ENCODE results near the gene OSBP2.
"Not testable (repeated sequence)": the region's sequence is repeated elsewhere in the genome, so short reads cannot be mapped to it uniquely, and the experiment has no call there.

OSBP2 gene

DNA sequence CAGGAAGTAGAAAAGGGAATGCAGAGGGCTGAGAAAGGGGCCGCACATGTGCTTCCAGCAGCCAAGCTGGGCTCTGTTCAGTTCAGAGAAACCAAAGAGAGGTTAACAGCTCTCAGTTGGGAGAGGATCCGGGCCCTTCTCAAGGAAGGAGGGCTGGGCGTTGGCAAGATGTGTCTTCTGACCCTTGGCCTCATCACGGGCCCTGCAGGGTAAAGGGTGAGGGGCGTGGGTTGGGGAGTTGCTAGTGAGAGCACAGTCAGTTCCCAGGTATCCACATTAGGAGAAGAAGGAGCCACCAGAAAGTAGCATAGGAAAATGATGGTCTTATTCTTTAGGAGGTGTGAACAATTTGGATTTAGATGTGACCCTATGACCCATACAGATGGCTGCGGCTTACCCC lies 73.0 kb downstream of the OSBP2 start:
- ChIA-PET POLR2A (no interaction called here), CTCF (interaction anchor here (0.9 to 1.3 kb wide), 2 partner anchors 152 to 315 kb away, joined by 4 to 5 read pairs; no protein-coding TSS in a partner anchor)
- TF ChIP-seq, protein P1, sequence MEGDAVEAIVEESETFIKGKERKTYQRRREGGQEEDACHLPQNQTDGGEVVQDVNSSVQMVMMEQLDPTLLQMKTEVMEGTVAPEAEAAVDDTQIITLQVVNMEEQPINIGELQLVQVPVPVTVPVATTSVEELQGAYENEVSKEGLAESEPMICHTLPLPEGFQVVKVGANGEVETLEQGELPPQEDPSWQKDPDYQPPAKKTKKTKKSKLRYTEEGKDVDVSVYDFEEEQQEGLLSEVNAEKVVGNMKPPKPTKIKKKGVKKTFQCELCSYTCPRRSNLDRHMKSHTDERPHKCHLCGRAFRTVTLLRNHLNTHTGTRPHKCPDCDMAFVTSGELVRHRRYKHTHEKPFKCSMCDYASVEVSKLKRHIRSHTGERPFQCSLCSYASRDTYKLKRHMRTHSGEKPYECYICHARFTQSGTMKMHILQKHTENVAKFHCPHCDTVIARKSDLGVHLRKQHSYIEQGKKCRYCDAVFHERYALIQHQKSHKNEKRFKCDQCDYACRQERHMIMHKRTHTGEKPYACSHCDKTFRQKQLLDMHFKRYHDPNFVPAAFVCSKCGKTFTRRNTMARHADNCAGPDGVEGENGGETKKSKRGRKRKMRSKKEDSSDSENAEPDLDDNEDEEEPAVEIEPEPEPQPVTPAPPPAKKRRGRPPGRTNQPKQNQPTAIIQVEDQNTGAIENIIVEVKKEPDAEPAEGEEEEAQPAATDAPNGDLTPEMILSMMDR (IDR thresholded peaks at IDR 0.05; ENCODE audit: control extremely low read depth, extremely low read depth, low read depth, missing control alignments), result no peak
- no peak for DNase-seq (ENCODE audit: extremely low spot score)

DNA sequence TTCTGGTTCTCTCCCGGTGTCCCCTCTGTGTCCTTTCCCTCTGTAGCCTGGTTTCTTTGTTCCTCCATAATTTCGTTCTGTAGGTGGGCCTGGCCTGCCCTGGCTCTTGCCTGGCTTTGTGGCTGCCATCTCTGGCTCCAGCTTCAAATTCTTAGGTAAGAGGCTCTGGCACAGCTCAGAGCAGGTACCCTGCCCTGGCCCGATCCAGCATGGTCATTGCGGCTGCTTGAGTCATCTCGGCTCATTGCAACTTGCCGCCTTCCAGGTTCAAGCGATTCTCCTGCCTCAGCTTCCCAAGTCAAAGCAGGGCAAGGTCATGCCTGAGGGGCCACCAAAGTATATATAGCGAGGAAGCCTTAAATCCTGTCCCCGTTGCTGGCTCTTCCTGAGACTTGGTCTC lies 76.0 kb downstream of the OSBP2 start:
- TF ChIP-seq, protein P1 (IDR thresholded peaks at IDR 0.05; ENCODE audit: control extremely low read depth, extremely low read depth, low read depth, missing control alignments), result no peak
- CTCF ChIA-PET, result interaction anchor here (1.3 kb wide), 1 partner anchor 141 kb away, joined by 3 read pairs; no protein-coding TSS in a partner anchor
- no peak for DNase-seq (ENCODE audit: extremely low spot score)
- POLR2A ChIA-PET, result no interaction called here

DNA sequence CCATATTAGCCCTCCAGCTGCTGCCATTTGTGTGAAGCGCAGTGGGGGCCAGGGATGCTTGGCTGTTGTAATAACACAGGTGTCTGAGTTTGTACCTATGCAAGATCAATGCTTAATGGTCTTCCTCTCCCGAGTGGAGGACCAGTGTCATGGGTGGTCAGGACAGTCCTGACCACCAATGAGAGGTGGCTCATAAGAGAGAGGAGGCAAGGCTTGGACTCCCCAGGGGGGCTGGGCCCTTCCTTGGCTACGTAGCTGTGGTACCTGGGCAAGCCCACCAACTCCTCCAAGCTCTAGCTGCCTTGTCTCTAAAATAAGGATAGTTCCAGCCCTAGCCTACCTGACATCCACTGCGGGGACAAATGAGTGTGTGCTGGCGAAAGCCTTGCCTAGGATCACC lies 79.2 kb downstream of the OSBP2 start:
- TF ChIP-seq, protein P1 (IDR thresholded peaks at IDR 0.05; ENCODE audit: control extremely low read depth, extremely low read depth, low read depth, missing control alignments), result no peak
- no peak for DNase-seq (ENCODE audit: extremely low spot score)
- POLR2A ChIA-PET, result no interaction called here
- CTCF ChIA-PET, result no interaction called here

- CTCF ChIA-PET, result interaction anchor here (1.1 kb wide), 1 partner anchor 145 kb away, joined by 3 read pairs; no protein-coding TSS in a partner anchor
- TF ChIP-seq, protein P1 (IDR thresholded peaks at IDR 0.05; ENCODE audit: control extremely low read depth, extremely low read depth, low read depth, missing control alignments), result no peak
- POLR2A ChIA-PET, result no interaction called here
Observed at GRCh38 chr22:30774566-30774965, 79.9 kb downstream of the OSBP2 start.

DNA sequence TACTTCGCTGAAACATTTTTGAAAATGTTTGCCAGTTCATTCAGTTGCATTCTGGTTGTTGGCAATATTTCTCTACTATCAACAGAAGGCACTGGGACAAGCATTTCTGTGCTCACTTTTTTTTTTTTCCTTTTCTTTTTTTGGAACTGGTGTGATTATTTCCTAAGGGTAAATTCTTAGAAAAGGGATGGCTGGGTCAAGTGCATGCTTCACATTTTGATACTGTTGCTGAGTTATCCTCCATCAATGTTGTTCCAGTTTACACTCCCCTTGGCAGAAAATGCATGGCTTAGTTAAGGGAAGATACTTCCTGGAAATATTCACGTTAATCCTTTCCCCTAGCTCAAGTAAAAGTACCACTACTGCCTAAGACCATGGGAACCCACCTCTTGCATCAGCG lies 81.8 kb downstream of the OSBP2 start:
- no peak for DNase-seq (ENCODE audit: extremely low spot score)
- ChIA-PET POLR2A (no interaction called here), CTCF (no interaction called here)
- TF ChIP-seq, protein P1 (IDR thresholded peaks at IDR 0.05; ENCODE audit: control extremely low read depth, extremely low read depth, low read depth, missing control alignments), result no peak

More at GRCh38 chr22:30774566-30774965, 79.9 kb downstream of the OSBP2 start:
- DNase-seq (ENCODE audit: extremely low spot score), result no peak

GRCh38 chr22:30777146-30777545 lies 82.5 kb downstream of the OSBP2 start:
- CTCF ChIA-PET, result interaction anchor here (1.7 kb wide), 1 partner anchor 13 kb away, joined by 5 read pairs; no protein-coding TSS in a partner anchor
- DNase-seq (ENCODE audit: extremely low spot score); POLR2A ChIA-PET: not testable (repeated sequence)

DNA sequence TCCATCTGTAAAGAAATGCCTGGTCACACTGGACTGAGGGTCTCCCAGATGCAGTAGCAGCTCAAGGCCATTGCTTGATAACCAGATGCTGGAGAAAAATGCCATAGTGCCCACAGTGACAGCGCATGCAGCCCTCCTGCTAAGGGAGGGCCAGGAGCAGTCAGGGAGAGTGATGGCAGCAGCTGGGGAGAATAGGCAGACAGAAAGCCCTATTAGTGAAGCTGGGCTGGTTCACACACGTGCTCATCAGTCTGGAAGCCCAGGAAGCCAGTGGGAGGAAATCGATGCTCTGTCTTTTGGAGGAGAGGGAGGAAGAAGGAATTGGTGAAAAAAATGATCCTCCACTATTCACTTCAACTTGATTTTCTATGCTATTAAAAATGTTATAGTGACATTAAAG lies 82.9 kb downstream of the OSBP2 start:
- TF ChIP-seq, protein P1 (IDR thresholded peaks at IDR 0.05; ENCODE audit: control extremely low read depth, extremely low read depth, low read depth, missing control alignments), result no peak
- no peak for DNase-seq (ENCODE audit: extremely low spot score)
- ChIA-PET POLR2A (no interaction called here), CTCF (interaction anchor here (1.7 kb wide), 1 partner anchor 14 kb away, joined by 5 read pairs; no protein-coding TSS in a partner anchor)

Measured in GM10248 (cell line).